SK-N-SH treated with all-trans-retinoic acid at 6 μM for 48 hours (cell line): ENCODE measurements around the gene DCP2.

Experiments
- ATAC-seq: fragments of 200-7000 bp; cut with Tn5 transposase; 3 replicates; pipeline ENCODE4 v1.9.1; 2020; ENCODE audit warnings: mild to moderate bottlenecking, moderate library complexity
- ARNTL ChIP-seq: fragments of 450-650 bp; formaldehyde crosslinking; IDR thresholded peaks from 2 replicates; pipeline ENCODE4 v1.5.0; 2020; ENCODE audit warnings: low read depth, mild to moderate bottlenecking, moderate library complexity, borderline replicate concordance
- CREB5 ChIP-seq: fragments of 250-450 bp; sonication (Bioruptor Pico); IDR thresholded peaks from 2 replicates; pipeline ENCODE4 v1.5.1; 2020; ENCODE audit warnings: low read depth, mild to moderate bottlenecking, moderate library complexity
- CSDC2 ChIP-seq: fragments of 250-450 bp; sonication (Bioruptor Pico); IDR thresholded peaks from 2 replicates; pipeline ENCODE4 v1.5.0; 2020; ENCODE audit warnings: mild to moderate bottlenecking, moderate library complexity
- ESRRG ChIP-seq: fragments of 250-450 bp; sonication (Bioruptor Pico); IDR thresholded peaks from 2 replicates; pipeline ENCODE4 v1.6.1; 2021; ENCODE audit warnings: mild to moderate bottlenecking
- GLIS3 ChIP-seq: fragments of 250-450 bp; sonication (Bioruptor Pico); IDR thresholded peaks from 2 replicates; pipeline ENCODE4 v1.5.0; 2020; ENCODE audit warnings: mild to moderate bottlenecking, moderate library complexity
- ISL1 ChIP-seq: fragments of 250-450 bp; sonication (Bioruptor Pico); IDR thresholded peaks from 2 replicates; pipeline ENCODE4 v2.1.2; 2022; ENCODE audit warnings: mild to moderate bottlenecking, moderate library complexity
- OSR1 ChIP-seq: fragments of 250-450 bp; sonication (Bioruptor Pico); IDR thresholded peaks from 2 replicates; pipeline ENCODE4 v1.8.0; 2022; ENCODE audit warnings: moderate library complexity, mild to moderate bottlenecking, inconsistent platforms
- PATZ1 ChIP-seq: fragments of 250-450 bp; sonication (Bioruptor Pico); IDR thresholded peaks from 2 replicates; pipeline ENCODE4 v1.8.0; 2020; ENCODE audit warnings: mild to moderate bottlenecking, moderate library complexity, borderline replicate concordance
- POU6F1 ChIP-seq: fragments of 250-450 bp; sonication (Bioruptor Pico); IDR thresholded peaks from 2 replicates; pipeline ENCODE4 v1.8.0; 2021; ENCODE audit warnings: low read depth, mild to moderate bottlenecking, moderate library complexity, borderline replicate concordance
- RARB ChIP-seq: fragments of 250-450 bp; sonication (Bioruptor Pico); IDR thresholded peaks from 2 replicates; pipeline ENCODE4 v1.8.0; 2021; ENCODE audit warnings: mild to moderate bottlenecking, moderate library complexity
- SNAI2 ChIP-seq: fragments of 250-450 bp; sonication (Bioruptor Pico); IDR thresholded peaks from 2 replicates; pipeline ENCODE4 v1.5.0; 2020; ENCODE audit warnings: mild to moderate bottlenecking, moderate library complexity
- TSHZ2 ChIP-seq: fragments of 250-450 bp; sonication (Bioruptor Pico); IDR thresholded peaks from 2 replicates; pipeline ENCODE4 v1.5.0; 2020; ENCODE audit warnings: mild to moderate bottlenecking, moderate library complexity
- ZC3H10 ChIP-seq: fragments of 250-450 bp; sonication (Bioruptor Pico); IDR thresholded peaks from 2 replicates; pipeline ENCODE4 v1.5.1; 2021; ENCODE audit warnings: mild to moderate bottlenecking, moderate library complexity
- ZFP3 ChIP-seq: fragments of 250-450 bp; sonication (Bioruptor Pico); IDR thresholded peaks from 2 replicates; pipeline ENCODE4 v1.5.0; 2020; ENCODE audit warnings: mild to moderate bottlenecking, moderate library complexity
- ZFP30 ChIP-seq: fragments of 450-650 bp; formaldehyde crosslinking; IDR thresholded peaks from 2 replicates; pipeline ENCODE4 v1.5.0; 2022; ENCODE audit warnings: mild to moderate bottlenecking, moderate library complexity
- ZNF565 ChIP-seq: fragments of 450-650 bp; formaldehyde crosslinking; conservative IDR thresholded peaks from 2 replicates; pipeline ENCODE4 v1.5.0; 2020; ENCODE audit warnings: low read depth, mild to moderate bottlenecking, moderate library complexity
- ZNF70 ChIP-seq: fragments of 450-650 bp; formaldehyde crosslinking; IDR thresholded peaks from 2 replicates; pipeline ENCODE4 v1.5.0; 2020; ENCODE audit warnings: mild to moderate bottlenecking, moderate library complexity
- ZNF8 ChIP-seq: fragments of 450-650 bp; formaldehyde crosslinking; IDR thresholded peaks from 2 replicates; pipeline ENCODE4 v1.5.0; 2020; ENCODE audit warnings: mild to moderate bottlenecking, moderate library complexity

Gene DCP2

GRCh38 chr5:112933105-112933504, 43.5 kb upstream of the DCP2 start:
- ATAC-seq: no peak
- TF ChIP-seq GLIS3 (CRISPR knock-in tag): no peak
- TF ChIP-seq ZC3H10 (CRISPR knock-in tag): no peak
- no peak for TF ChIP-seq SNAI2
- no peak for TF ChIP-seq TSHZ2
- no peak for TF ChIP-seq ZNF70 (CRISPR knock-in tag)
- TF ChIP-seq ZFP3 (CRISPR knock-in tag): no peak
- TF ChIP-seq OSR1 (CRISPR knock-in tag): no peak
- TF ChIP-seq ZFP30: no peak
- no peak for TF ChIP-seq ESRRG (CRISPR knock-in tag)
- TF ChIP-seq ZNF8 (CRISPR knock-in tag): no peak
- TF ChIP-seq RARB (CRISPR knock-in tag): no peak
- no peak for TF ChIP-seq PATZ1 (CRISPR knock-in tag)
- no peak for TF ChIP-seq ARNTL (CRISPR knock-in tag)
- no peak for TF ChIP-seq CREB5 (CRISPR knock-in tag)
- TF ChIP-seq POU6F1 (CRISPR knock-in tag): no peak
- TF ChIP-seq ISL1 (CRISPR knock-in tag): no peak

- peak; percentile 86 for ATAC-seq
- TF ChIP-seq SNAI2 (no peak), ZNF70 (CRISPR knock-in tag) (no peak), ISL1 (CRISPR knock-in tag) (no peak), OSR1 (CRISPR knock-in tag) (no peak), ZC3H10 (CRISPR knock-in tag) (0 out of 2 replicates have a peak, but pooled peaks have one; percentile 19), TSHZ2 (no peak)
Measured at GRCh38 chr5:112933651-112934365, 42.8 kb upstream of the DCP2 start.

- no peak for TF ChIP-seq CREB5 (CRISPR knock-in tag)
- TF ChIP-seq CSDC2 (CRISPR knock-in tag): no peak
- no peak for TF ChIP-seq ZNF565 (CRISPR knock-in tag)
- TF ChIP-seq POU6F1 (CRISPR knock-in tag): no peak
- no peak for TF ChIP-seq ISL1 (CRISPR knock-in tag)
- TF ChIP-seq ARNTL (CRISPR knock-in tag): no peak
- no peak for TF ChIP-seq PATZ1 (CRISPR knock-in tag)
- no peak for ATAC-seq
Measured at GRCh38 chr5:112934366-112934663, 42.3 kb upstream of the DCP2 start.
